ENCODE measurements around the gene FAM210B. TPM values are rescaled to one million over a fixed set of nuclear protein-coding genes. Genes with fewer than 3 reads are reported as not detected.

The FAM210B gene
- total and polyA plus RNA-seq, 2 experiments from 2014 or later = 15.4 to 16.2 TPM

- no peaks in the 10 kb centered on the region for H4K20me1 ChIP-seq (replicated peaks; ENCODE audit: insufficient read depth)
- peaks cover 14% of the 10 kb centered on the region for H3K4me1 ChIP-seq (ENCODE audit: insufficient read depth)
- H3K27ac ChIP-seq (ENCODE audit: low read depth) = no peak overlapping the region
- H3K4me3 Mint-ChIP-seq = peak overlapping the region; percentile 79
- peak overlapping the region; percentile 91 for H2AFZ ChIP-seq
- H3K27me3 Mint-ChIP-seq (ENCODE audit: insufficient read depth, low read depth, poor library complexity) = peaks cover 14% of the 10 kb centered on the region
- no peak; the same call in 2 of the 3 replicates for ATAC-seq
- H3K27me3 ChIP-seq (ENCODE audit: insufficient read depth) = no peaks in the 10 kb centered on the region
- H3K4me1 Mint-ChIP-seq = peaks cover 11% of the 10 kb centered on the region
- H3K9me2 ChIP-seq (ENCODE audit: insufficient read depth) = no peaks in the 10 kb centered on the region
- peak overlapping the region; percentile 94 for H3K4me2 ChIP-seq
- H3K27ac Mint-ChIP-seq = no peak overlapping the region
- no peaks in the 10 kb centered on the region for H3K36me3 ChIP-seq (ENCODE audit: insufficient read depth)
- no peak for DNase-seq (ENCODE audit: low spot score)
- peak overlapping the region; percentile 82 for H3K4me3 ChIP-seq
- H3K36me3 Mint-ChIP-seq (ENCODE audit: low read depth) = no peaks in the 10 kb centered on the region; the same call in 2 of the 3 replicates
- no peaks in the 10 kb centered on the region for H3K79me2 ChIP-seq (replicated peaks; ENCODE audit: insufficient read depth)
- TF ChIP-seq POLR2AphosphoS5 (IDR thresholded peaks at IDR 0.05; ENCODE audit: low read depth) (no peak), NANOG (IDR thresholded peaks at IDR 0.05; ENCODE audit: borderline replicate concordance) (no peak), STAT1 (IDR thresholded peaks at IDR 0.05; ENCODE audit: unreplicated experiment) (no peak), ZNF331 (CRISPR knock-in tag; IDR thresholded peaks at IDR 0.05; ENCODE audit: low read depth) (no peak), EZH2 (IDR thresholded peaks at IDR 0.05; ENCODE audit: low read depth, unreplicated experiment) (no peak), EZH2phosphoT487 (IDR thresholded peaks at IDR 0.05; ENCODE audit: unreplicated experiment) (no peak), ZNF114 (CRISPR knock-in tag; IDR thresholded peaks at IDR 0.05) (no peak), CREB1 (CRISPR knock-in tag; IDR thresholded peaks at IDR 0.05; ENCODE audit: low read depth) (no peak), ETS1 (IDR thresholded peaks at IDR 0.05) (no peak), REST (IDR thresholded peaks at IDR 0.05; ENCODE audit: unreplicated experiment) (no peak), JUNB (IDR thresholded peaks at IDR 0.05; ENCODE audit: unreplicated experiment) (no peak)
- TF ChIP-seq, protein P1, sequence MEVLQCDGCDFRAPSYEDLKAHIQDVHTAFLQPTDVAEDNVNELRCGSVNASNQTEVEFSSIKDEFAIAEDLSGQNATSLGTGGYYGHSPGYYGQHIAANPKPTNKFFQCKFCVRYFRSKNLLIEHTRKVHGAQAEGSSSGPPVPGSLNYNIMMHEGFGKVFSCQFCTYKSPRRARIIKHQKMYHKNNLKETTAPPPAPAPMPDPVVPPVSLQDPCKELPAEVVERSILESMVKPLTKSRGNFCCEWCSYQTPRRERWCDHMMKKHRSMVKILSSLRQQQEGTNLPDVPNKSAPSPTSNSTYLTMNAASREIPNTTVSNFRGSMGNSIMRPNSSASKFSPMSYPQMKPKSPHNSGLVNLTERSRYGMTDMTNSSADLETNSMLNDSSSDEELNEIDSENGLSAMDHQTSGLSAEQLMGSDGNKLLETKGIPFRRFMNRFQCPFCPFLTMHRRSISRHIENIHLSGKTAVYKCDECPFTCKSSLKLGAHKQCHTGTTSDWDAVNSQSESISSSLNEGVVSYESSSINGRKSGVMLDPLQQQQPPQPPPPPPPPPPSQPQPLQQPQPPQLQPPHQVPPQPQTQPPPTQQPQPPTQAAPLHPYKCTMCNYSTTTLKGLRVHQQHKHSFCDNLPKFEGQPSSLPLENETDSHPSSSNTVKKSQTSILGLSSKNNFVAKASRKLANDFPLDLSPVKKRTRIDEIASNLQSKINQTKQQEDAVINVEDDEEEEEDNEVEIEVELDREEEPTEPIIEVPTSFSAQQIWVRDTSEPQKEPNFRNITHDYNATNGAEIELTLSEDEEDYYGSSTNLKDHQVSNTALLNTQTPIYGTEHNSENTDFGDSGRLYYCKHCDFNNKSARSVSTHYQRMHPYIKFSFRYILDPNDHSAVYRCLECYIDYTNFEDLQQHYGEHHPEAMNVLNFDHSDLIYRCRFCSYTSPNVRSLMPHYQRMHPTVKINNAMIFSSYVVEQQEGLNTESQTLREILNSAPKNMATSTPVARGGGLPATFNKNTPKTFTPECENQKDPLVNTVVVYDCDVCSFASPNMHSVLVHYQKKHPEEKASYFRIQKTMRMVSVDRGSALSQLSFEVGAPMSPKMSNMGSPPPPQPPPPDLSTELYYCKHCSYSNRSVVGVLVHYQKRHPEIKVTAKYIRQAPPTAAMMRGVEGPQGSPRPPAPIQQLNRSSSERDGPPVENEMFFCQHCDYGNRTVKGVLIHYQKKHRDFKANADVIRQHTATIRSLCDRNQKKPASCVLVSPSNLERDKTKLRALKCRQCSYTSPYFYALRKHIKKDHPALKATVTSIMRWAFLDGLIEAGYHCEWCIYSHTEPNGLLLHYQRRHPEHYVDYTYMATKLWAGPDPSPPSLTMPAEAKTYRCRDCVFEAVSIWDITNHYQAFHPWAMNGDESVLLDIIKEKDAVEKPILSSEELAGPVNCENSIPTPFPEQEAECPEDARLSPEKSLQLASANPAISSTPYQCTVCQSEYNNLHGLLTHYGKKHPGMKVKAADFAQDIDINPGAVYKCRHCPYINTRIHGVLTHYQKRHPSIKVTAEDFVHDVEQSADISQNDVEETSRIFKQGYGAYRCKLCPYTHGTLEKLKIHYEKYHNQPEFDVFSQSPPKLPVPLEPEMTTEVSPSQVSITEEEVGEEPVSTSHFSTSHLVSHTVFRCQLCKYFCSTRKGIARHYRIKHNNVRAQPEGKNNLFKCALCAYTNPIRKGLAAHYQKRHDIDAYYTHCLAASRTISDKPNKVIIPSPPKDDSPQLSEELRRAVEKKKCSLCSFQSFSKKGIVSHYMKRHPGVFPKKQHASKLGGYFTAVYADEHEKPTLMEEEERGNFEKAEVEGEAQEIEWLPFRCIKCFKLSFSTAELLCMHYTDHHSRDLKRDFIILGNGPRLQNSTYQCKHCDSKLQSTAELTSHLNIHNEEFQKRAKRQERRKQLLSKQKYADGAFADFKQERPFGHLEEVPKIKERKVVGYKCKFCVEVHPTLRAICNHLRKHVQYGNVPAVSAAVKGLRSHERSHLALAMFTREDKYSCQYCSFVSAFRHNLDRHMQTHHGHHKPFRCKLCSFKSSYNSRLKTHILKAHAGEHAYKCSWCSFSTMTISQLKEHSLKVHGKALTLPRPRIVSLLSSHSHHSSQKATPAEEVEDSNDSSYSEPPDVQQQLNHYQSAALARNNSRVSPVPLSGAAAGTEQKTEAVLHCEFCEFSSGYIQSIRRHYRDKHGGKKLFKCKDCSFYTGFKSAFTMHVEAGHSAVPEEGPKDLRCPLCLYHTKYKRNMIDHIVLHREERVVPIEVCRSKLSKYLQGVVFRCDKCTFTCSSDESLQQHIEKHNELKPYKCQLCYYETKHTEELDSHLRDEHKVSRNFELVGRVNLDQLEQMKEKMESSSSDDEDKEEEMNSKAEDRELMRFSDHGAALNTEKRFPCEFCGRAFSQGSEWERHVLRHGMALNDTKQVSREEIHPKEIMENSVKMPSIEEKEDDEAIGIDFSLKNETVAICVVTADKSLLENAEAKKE (CRISPR knock-in tag; IDR thresholded peaks at IDR 0.05) = no peak
- TF ChIP-seq, protein P2, sequence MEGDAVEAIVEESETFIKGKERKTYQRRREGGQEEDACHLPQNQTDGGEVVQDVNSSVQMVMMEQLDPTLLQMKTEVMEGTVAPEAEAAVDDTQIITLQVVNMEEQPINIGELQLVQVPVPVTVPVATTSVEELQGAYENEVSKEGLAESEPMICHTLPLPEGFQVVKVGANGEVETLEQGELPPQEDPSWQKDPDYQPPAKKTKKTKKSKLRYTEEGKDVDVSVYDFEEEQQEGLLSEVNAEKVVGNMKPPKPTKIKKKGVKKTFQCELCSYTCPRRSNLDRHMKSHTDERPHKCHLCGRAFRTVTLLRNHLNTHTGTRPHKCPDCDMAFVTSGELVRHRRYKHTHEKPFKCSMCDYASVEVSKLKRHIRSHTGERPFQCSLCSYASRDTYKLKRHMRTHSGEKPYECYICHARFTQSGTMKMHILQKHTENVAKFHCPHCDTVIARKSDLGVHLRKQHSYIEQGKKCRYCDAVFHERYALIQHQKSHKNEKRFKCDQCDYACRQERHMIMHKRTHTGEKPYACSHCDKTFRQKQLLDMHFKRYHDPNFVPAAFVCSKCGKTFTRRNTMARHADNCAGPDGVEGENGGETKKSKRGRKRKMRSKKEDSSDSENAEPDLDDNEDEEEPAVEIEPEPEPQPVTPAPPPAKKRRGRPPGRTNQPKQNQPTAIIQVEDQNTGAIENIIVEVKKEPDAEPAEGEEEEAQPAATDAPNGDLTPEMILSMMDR (conservative IDR thresholded peaks at IDR 0.05; ENCODE audit: low read depth in 2 of 2) = no peak
- H3K9me3 Mint-ChIP-seq = no peaks in the 10 kb centered on the region; the same call in 2 of the 3 replicates
- H3F3A ChIP-seq (replicated peaks; ENCODE audit: low read depth) = no peaks in the 10 kb centered on the region
Observed at GRCh38 chr20:56360133-56360907, 1.5 kb downstream of the FAM210B start.
